Testis (tissue), 2 donors: ENCODE measurements around the gene SYNGR3.
A peak's percentile ranks its signal among the peaks of the same experiment; 100 is the strongest.

Experiments used
- CTCF ChIP-seq, 3 experiments: fragments of 450-650 bp in 2 of 3; fragments of 200-600 bp in 1 of 3; sonication (generic) in 1 of 3; IDR thresholded peaks; one replicate each; pipeline ENCODE4 v1.5.1; 2016 to 2019; ENCODE audit warnings: antibody characterized with exemption in 3 of 3, mild to moderate bottlenecking in 2 of 3, moderate library complexity in 1 of 3
- POLR2A ChIP-seq: fragments of 450-650 bp; IDR thresholded peaks from one replicate; pipeline ENCODE4 v1.6.1; 2017; ENCODE audit warnings: antibody characterized with exemption, mild to moderate bottlenecking, moderate library complexity

GRCh38 chr16:1942810-1943726 is 46.7 kb upstream of the SYNGR3 start, which contains the start of gene MSRB1:
- no peak for TF ChIP-seq CTCF (IDR thresholded peaks at IDR 0.05)
- peak; percentile 23 for TF ChIP-seq POLR2A
